ENCODE results near the gene SLC22A1.
"Not testable (repeated sequence)": the region's sequence is repeated elsewhere in the genome, so short reads cannot be mapped to it uniquely, and the experiment has no call there.

SLC22A1 gene

GRCh38 chr6:160131636-160132296, 10.2 kb downstream of the SLC22A1 start:
- TF ChIP-seq, protein P1, sequence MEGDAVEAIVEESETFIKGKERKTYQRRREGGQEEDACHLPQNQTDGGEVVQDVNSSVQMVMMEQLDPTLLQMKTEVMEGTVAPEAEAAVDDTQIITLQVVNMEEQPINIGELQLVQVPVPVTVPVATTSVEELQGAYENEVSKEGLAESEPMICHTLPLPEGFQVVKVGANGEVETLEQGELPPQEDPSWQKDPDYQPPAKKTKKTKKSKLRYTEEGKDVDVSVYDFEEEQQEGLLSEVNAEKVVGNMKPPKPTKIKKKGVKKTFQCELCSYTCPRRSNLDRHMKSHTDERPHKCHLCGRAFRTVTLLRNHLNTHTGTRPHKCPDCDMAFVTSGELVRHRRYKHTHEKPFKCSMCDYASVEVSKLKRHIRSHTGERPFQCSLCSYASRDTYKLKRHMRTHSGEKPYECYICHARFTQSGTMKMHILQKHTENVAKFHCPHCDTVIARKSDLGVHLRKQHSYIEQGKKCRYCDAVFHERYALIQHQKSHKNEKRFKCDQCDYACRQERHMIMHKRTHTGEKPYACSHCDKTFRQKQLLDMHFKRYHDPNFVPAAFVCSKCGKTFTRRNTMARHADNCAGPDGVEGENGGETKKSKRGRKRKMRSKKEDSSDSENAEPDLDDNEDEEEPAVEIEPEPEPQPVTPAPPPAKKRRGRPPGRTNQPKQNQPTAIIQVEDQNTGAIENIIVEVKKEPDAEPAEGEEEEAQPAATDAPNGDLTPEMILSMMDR (IDR thresholded peaks at IDR 0.05; ENCODE audit: low read depth, low read length) = no peak
- DNase-seq (ENCODE audit: extremely low read depth, low read depth) = no peak

DNA sequence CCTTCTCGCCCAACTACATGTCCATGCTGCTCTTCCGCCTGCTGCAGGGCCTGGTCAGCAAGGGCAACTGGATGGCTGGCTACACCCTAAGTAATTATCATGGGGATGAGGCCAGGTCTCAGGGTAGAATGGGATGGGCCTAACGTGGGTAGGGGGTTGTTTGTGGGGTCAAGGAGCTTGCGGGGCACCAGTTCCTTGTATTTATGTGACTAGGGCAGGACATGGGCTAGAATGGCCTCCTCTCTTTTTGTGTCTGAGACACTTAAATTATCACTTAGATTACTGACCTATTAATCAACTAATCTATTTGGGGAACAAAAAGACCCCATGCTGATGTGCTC, 10.7 kb downstream of the SLC22A1 start:
- TF ChIP-seq, protein P1 (IDR thresholded peaks at IDR 0.05; ENCODE audit: low read depth, low read length) = no peak
- DNase-seq (ENCODE audit: extremely low read depth, low read depth) = no peak

DNA sequence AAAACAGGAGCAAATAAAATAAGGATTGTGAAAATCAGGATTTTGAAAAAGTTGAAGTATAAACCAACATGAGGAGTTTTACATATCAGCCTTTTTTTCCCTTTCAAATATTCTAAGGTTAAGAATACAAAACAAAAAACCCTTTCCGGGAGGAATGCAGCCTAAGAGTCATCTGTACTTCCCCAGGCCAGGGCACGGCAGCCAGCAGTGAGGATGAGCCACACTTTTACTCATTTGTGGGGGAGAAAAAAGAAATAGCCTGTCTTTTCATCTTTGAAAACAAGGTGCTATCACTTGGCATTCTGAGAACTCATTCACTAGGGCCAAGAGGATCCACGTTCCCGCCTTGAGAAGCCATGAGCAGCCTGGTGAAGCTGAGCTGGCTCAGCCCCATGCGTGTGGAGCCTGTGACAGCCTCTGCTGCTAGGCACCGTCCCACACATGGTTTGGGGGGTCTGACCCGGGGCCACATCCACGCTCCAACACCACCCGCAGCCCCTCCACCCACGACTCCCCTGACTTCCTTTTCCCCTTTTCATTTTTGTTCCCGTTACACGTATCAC, 11.2 kb downstream of the SLC22A1 start:
- no peak for DNase-seq (ENCODE audit: extremely low read depth, low read depth)
- TF ChIP-seq, protein P1 (IDR thresholded peaks at IDR 0.05; ENCODE audit: low read depth, low read length) = no peak

DNA sequence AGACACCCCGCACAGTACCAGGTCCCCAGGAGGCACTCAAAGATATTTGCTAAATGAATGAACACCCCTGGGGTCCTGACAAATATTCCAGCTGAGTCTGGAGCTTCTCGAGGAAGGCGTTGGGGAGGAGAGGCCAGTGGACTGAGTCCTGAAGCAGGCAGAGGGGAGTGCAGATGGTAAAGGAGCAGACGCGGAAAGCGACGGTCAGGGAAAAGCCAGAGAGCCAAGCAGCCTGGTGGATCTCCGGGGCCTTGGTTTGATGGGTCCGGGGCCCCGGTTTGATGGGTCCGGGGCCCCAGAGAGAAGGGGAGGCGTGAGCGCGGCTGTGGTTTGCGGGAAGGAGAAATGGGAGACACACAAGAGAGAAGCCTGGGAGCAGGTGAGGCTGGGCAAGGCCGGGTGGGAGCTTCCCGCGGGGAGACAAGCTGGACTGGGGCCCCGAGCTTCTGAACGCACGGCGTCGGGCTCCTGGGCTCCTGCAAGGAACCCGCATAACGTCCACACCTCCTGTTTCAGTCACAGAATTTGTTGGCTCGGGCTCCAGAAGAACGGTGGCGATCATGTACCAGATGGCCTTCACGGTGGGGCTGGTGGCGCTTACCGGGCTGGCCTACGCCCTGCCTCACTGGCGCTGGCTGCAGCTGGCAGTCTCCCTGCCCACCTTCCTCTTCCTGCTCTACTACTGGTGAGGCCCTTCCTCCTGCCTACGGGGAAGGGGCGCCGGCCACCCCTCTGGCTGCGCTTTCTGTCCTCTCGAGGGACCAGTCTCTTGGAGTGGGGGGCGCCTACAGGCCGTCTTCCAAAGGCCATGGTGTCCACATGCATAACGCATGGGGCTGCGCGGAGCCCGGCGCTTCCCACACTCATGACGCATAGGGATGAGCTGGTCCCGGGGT, 12.1 kb downstream of the SLC22A1 start:
- TF ChIP-seq, protein P1 (IDR thresholded peaks at IDR 0.05; ENCODE audit: low read depth, low read length) = no peak
- DNase-seq (ENCODE audit: extremely low read depth, low read depth) = no peak

- not testable (repeated sequence) for DNase-seq (ENCODE audit: extremely low read depth, low read depth)
These were observed 12.7 kb downstream of the SLC22A1 start for GRCh38 chr6:160134337-160134751.

GRCh38 chr6:160134779-160135547, 13.3 kb downstream of the SLC22A1 start:
- TF ChIP-seq, protein P1 (IDR thresholded peaks at IDR 0.05; ENCODE audit: low read depth, low read length) = no peak

DNA sequence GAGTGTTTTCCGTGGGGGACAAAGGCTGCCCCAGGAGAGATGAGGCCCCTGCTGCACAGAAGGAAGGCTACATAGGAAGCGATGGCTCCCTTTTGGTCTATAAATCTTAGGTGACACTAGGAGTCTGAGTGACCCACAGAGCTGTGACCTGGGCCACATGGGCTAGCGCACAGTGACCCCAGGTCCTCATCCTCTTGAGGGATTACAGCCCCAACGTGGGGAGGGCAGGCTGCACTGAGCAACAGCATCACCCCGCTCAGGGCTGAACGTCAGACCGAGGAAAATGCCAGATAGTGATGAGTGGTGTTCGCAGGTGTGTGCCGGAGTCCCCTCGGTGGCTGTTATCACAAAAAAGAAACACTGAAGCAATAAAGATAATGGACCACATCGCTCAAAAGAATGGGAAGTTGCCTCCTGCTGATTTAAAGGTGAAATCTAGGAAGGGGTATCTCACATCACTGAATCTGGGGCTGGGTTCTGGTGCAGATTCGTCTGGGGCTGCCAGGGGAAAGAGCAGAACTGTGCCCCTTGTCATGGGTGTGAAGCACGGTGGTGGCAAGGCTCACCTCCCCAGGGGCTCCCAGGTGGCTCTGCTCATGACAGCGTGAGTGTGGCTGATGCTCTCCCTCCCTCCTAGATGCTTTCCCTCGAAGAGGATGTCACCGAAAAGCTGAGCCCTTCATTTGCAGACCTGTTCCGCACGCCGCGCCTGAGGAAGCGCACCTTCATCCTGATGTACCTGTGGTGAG, 14.5 kb downstream of the SLC22A1 start:
- no peak for DNase-seq (ENCODE audit: extremely low read depth, low read depth)
- TF ChIP-seq, protein P1 (IDR thresholded peaks at IDR 0.05; ENCODE audit: low read depth, low read length) = no peak

More at GRCh38 chr6:160134779-160135547, 13.3 kb downstream of the SLC22A1 start:
- no peak for DNase-seq (ENCODE audit: extremely low read depth, low read depth)
